AG04450 (cell line): Measurements from ENCODE around the gene TBX3. TPM values are rescaled to one million over a fixed set of nuclear protein-coding genes. Genes with fewer than 3 reads are reported as not detected.

Experiments
- CTCF ChIA-PET: fragments of 300-600, 350-600 bp; formaldehyde crosslinking; extraction: SDS; loops from one replicate; lab custom pipeline; 2022; ENCODE audit warnings: antibody characterized with exemption, inconsistent platforms; lab: Charles Lee
- POLR2A ChIA-PET: fragments of 350-600 bp; formaldehyde crosslinking; extraction: SDS; loops from one replicate; lab custom pipeline; 2021; ENCODE audit warnings: antibody characterized with exemption, inconsistent platforms; lab: Yijun Ruan, JAX
- DNase-seq: peaks from one replicate; pipeline ENCODE4 v3.0.0-alpha.2; 2011; ENCODE audit warnings: low read depth, low spot score
- H3K27ac ChIP-seq: one replicate; pipeline ENCODE4 v1.5.1; 2012; ENCODE audit warnings: low read depth, low read length, control low read depth
- H3K27me3 ChIP-seq: one replicate; pipeline ENCODE4 v1.6.0; 2012; ENCODE audit warnings: low read length; ENCODE audit not compliant: control insufficient read depth, insufficient read depth
- H3K4me3 ChIP-seq: 2 replicates; pipeline ENCODE4 v1.5.1; 2011; ENCODE audit warnings: mild to moderate bottlenecking, low read depth, low read length, control low read depth
- H3K9me3 ChIP-seq: 2 replicates; pipeline ENCODE4 v1.5.1; 2012; ENCODE audit warnings: low read length; ENCODE audit not compliant: control insufficient read depth, insufficient read depth
- polyA plus RNA-seq: library from polyadenylated mRNA; depleted of rRNA; stranded (reverse); fragments of >200 nt; gene quantifications from 2 replicates; pipeline ENCODE4 v1.2.3, GENCODE V29; 2011
- TF ChIP-seq, protein P1 (sequence below): IDR thresholded peaks from 2 replicates; pipeline ENCODE4 v1.5.1; 2011; ENCODE audit warnings: low read depth, low read length, control low read depth, inconsistent platforms

The TBX3 gene
- polyA plus RNA-seq, 1 experiment = 54.8 TPM

DNA sequence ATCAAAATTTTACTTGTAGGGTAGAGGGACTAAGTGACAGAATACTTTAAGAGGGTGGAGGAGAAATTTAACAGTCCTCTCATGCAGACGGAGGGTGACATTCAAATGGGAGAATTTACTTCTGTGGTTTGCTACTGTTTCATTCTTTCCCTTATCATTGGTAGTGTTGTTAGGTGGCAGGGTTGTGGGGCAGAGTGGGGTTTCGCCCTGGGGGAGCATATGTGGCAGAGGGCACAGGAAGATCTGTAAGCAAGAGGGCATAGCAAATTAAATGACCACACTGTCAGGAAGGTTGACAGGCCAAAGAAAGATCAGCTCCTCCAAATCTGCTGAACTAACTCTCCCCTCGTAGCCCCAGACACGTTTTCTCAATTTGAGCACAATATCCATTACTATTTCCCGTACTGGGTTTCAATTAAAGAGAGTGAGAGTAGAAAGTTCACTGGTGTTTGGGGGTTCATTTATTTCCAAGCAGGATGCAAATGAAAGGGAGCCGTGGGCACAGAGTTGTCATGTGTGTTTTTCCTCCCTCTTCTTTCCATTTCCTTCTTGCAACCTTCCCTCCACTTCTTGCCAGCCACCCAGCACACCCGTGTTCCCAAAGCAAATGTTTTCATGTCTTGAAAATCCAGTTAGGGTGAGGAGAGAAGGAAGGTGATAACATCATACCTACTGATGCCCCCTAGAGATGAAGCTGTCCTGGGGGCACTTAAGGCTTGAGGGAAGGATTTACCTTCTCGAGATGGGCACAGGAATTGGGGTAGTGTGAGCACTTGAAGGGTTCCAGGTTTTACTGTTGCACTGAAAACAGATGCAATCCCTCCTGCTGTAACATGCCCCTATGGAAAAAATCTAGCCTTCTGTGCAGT lies 6.5 kb upstream of the TBX3 start:
- TF ChIP-seq, protein P1, sequence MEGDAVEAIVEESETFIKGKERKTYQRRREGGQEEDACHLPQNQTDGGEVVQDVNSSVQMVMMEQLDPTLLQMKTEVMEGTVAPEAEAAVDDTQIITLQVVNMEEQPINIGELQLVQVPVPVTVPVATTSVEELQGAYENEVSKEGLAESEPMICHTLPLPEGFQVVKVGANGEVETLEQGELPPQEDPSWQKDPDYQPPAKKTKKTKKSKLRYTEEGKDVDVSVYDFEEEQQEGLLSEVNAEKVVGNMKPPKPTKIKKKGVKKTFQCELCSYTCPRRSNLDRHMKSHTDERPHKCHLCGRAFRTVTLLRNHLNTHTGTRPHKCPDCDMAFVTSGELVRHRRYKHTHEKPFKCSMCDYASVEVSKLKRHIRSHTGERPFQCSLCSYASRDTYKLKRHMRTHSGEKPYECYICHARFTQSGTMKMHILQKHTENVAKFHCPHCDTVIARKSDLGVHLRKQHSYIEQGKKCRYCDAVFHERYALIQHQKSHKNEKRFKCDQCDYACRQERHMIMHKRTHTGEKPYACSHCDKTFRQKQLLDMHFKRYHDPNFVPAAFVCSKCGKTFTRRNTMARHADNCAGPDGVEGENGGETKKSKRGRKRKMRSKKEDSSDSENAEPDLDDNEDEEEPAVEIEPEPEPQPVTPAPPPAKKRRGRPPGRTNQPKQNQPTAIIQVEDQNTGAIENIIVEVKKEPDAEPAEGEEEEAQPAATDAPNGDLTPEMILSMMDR = no peak
- Histone ChIP-seq H3K9me3 (no peaks in the 10 kb centered on the region), H3K27me3 (no peaks in the 10 kb centered on the region), H3K27ac (no peak overlapping the region), H3K4me3 (no peak overlapping the region)
- DNase-seq = no peak
- CTCF ChIA-PET = interaction anchor here (1.0 kb wide), 1 partner anchor 11 kb away, joined by 4 read pairs; no protein-coding TSS in a partner anchor
- POLR2A ChIA-PET = no interaction called here

DNA sequence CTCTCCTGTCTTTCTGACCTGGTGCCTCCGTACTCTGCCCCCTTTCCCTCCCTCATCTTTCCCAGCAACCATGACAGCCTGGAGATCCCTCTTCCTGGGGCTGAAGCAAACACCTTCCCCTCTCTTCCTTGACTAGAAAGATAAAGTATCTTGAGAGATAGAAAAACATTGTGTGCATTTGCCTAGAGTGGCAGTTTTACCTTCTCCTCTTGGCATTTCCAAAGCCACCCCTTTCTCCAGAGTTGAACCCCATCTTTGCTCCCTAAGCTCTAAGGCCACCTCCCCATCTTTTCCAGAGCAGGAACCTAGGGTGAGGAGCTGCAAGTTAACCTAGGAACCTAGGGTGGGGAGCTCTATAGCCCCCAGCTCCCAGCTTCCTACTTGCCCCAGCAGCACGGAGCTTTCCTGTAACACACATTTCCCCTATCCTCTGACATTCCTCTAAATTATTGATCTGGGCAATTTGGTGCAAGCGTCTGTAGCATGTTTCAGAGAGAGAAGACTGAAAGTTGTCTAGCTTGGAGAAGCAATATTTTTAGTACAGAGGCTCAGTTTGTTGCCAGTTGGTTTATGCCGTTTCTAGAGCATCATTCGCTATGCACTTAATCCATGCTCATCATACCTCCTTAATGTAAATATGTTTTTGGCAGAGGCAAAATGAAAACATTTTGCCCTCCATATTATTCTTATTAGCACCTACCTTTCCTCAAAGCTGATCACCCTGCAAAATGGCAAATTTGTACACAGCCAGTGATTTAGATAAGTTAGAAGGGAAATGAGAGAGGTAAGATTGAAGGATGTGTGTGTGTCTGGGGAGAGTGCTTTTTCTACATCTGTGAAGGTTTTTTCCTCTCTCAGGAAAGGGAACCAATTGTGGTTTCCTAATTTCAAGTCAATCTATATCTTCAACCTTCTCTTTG lies 5.4 kb upstream of the TBX3 start:
- Histone ChIP-seq H3K27ac (no peak overlapping the region), H3K27me3 (no peaks in the 10 kb centered on the region), H3K9me3 (no peaks in the 10 kb centered on the region; the same call in 1 of the 2 replicates), H3K4me3 (no peak overlapping the region)
- POLR2A ChIA-PET = interaction anchor here (0.6 kb wide), 1 partner anchor 13 kb away, joined by 3 read pairs; no protein-coding TSS in a partner anchor
- CTCF ChIA-PET = interaction anchor here (0.6 to 1.5 kb wide), 3 partner anchors 20 to 351 kb away, joined by 3 to 5 read pairs (median 4); no protein-coding TSS in a partner anchor
- TF ChIP-seq, protein P1 = no peak
- DNase-seq = no peak

DNA sequence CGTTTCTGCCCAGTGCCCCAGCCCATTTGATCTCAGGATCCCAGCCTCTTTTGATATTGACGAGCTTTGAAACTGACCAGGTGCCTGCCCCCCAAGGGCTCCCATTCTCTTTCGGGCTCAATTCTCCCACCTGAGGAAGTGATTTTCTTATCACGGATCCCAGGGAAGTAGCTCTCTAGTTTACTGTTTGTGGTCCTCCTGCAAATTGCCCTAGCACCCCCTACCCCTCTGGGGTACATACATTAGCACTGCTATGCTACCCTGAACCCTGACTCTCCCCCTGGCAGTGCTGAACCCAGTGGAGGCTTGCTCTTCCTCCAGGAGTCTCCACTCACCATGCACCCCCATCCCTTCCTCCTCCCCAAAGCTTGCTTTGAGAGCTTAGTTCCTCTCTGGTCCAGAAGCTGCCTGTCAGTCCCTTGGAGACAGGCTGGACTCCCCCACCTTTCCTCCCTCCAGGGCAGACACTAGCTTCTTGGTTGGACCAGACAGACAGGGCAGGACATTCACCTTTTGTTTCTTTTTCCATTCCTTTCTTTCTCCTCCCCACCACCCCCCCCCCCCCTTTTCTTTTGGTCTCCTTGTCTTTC lies 4.4 kb upstream of the TBX3 start:
- Histone ChIP-seq H3K27me3 (no peaks in the 10 kb centered on the region), H3K27ac (no peak overlapping the region), H3K9me3 (no peaks in the 10 kb centered on the region; the same call in 1 of the 2 replicates), H3K4me3 (no peak overlapping the region)
- POLR2A ChIA-PET = interaction anchor here (1.0 kb wide), 1 partner anchor 15 kb away, joined by 6 read pairs; no protein-coding TSS in a partner anchor
- TF ChIP-seq, protein P1 = no peak
- CTCF ChIA-PET = interaction anchor here (0.9 to 1.5 kb wide), 3 partner anchors 19 to 1064 kb away, joined by 3 to 5 read pairs (median 5); no protein-coding TSS in a partner anchor
- DNase-seq = no peak

DNA sequence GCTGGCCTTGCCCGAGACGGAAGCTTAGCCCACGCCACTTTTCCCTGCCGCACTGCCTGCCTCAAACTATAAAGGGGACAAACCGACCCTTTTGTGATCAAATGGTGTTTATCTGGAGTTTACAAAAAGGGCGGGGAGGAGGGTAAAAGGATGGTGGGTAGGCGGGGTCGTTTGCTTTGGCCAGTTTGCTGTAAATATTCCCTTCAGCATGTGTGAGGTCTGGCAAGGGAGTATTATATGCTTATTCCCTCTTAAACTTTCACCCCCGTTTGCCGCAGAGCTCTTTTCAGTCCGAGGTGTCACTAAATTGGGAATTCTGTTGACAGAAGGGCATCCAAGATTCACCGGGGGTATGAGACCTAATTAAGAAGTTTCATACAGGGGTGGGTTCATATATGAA lies 3.8 kb upstream of the TBX3 start:
- CTCF ChIA-PET = interaction anchor here (0.9 to 1.5 kb wide), 3 partner anchors 18 to 1065 kb away, joined by 3 to 5 read pairs (median 5); no protein-coding TSS in a partner anchor
- no peak overlapping the region for H3K27ac ChIP-seq
- DNase-seq = no peak
- H3K27me3 ChIP-seq = no peaks in the 10 kb centered on the region
- TF ChIP-seq, protein P1 = no peak
- POLR2A ChIA-PET = interaction anchor here (0.8 to 1.0 kb wide), 2 partner anchors 14 to 125 kb away, joined by 3 to 6 read pairs; no protein-coding TSS in a partner anchor
- no peaks in the 10 kb centered on the region; the same call in 1 of the 2 replicates for H3K9me3 ChIP-seq
- H3K4me3 ChIP-seq = no peak overlapping the region
